Stimulated activated CD4-positive, alpha-beta T cell treated with anti-CD3 and anti-CD28 coated beads, Interleukin-4, amount 100 ng/mL, for 4 hours (primary cell): ENCODE measurements around the gene SPDYE4.

Experiments used
- DNase-seq, 2 experiments: peaks; one replicate each; pipeline ENCODE4 v3.0.0-alpha.2; 2020

The SPDYE4 gene

DNA sequence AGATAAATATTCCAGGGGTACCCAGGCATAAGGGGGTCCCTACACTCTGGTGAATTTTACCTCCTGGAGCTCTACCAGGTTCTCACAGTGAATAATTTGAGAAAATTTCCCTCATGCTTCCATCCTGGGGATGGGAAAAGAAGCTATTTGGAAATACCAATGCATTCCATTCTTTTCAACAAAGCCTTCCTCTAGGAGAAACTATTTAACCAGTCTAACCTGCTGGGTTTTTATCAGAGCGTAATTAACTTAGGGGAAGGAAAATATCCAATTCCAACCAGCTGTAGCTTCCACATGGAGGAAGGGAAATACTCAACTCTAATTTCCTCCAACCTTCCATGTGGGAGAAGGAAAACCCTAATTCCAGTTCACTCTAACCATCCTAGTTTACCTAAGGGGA, 23.8 kb upstream of the SPDYE4 start:
- DNase-seq = no peak

DNA sequence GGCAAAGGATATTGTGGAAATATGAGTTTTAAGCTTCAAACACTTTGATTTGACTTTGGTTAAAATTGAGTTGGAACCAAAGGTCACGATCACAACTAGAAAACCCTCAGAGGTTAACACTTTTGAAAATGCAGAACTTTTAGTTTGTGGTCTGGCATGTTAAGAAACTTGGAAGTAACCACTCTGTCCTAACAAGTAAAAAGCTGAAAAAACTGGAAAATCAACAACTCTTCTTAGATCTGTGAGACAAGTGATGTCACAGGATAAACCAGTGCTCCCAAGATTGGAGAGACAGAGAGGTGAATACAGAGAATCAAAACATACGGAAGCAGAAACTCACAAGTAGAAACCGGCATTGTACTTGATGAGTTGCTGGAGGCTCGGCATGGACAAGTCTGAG, 23.4 kb upstream of the SPDYE4 start:
- no peak for DNase-seq

GRCh38 chr17:8776881-8777280, 18.5 kb upstream of the SPDYE4 start:
- no peak for DNase-seq

DNA sequence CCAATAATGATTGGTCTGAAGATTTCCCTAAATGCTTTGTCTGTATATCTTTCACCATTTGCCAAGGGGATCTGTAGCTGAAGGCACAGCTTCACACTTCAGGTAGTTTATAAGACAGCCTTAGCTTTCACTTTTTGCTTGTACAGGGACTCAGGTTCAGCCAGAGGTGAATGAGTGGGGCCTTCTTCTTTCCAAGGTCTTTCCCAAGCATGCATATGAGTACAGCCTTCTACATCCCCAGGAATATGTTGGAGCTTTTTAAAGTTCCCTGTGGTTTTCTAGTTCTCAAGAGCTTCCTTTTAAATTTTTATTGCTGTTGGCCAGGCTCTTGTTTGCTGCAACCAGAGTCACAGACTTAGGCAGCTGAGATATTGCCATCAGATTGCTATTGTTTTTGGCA, 17.9 kb upstream of the SPDYE4 start:
- no peak for DNase-seq

- DNase-seq = no peak
These were observed 8.4 kb upstream of the SPDYE4 start for GRCh38 chr17:8766731-8767130.

DNA sequence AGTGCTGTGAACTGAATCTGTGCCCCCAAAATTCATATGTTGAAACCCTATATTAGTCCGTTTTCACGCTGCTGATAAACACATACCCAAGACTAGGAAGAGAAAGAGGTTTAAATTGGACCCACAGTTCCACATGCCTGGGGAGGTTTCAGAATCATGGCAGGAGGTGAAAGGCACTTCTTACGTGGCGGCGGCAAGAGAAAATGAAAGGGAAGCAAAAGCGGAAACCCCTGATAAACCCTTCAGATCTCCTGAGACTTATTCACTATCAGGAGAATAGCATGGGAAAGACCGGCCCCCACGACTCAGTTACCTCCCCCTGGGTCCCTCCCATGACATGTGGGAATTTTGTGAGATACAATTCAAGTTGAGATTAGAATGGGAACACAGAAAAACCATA, 3.7 kb upstream of the SPDYE4 start:
- no peak for DNase-seq

- DNase-seq = no peak
These were observed 1.2 kb downstream of the SPDYE4 start for GRCh38 chr17:8757189-8757588.

DNA sequence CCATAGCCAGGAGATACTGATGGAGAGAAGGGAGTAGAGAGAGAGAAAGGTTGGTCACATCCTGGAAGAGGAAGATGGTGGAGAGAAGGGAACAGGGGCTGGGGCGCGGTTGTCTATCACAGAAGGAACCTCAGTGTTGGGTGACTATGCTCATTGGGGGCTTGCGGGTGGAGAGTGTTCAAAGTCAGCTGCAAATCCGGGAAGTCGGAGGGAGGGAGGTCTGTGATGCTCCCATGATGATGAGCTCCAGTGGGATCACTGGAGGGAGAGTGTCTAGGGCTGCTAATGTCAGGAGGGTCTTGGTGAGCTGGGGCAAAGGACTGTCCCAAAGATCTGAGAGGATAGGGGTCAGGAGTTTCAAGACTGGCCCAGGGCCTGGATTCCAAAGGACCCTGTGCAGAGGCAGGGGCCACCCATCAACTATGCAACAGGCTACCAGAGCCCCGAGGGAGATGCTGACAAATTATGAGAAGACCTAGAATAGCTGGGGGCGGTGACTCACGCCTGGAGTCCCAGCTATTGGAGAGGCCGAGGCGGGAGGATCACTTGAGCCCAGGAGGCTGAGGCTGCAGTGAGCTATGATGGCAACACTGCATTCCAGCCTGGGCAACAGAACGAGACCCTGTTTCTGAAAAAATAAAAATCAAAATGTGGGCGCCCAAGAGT, 2.6 kb downstream of the SPDYE4 start:
- DNase-seq = no peak

DNA sequence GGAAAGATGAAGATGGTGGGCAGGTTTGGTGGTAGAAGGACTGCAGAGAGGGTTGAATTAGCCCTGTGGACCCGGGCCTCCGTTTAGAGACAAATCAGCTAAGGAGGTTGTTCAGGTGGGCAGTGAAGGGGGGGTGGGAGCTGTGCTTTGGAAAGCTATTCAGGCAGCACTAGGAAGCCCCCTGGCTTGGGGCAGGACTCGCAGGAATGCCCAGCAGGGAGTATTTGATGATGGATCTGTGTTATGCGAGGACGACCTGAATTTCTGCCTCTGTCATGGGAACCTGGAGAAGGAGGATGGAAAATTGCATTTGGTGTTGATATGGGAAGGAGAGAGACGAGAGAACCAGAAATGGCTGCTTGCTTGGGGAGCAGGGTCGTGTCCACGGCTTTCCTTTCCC, 3.5 kb downstream of the SPDYE4 start:
- DNase-seq = no peak

DNA sequence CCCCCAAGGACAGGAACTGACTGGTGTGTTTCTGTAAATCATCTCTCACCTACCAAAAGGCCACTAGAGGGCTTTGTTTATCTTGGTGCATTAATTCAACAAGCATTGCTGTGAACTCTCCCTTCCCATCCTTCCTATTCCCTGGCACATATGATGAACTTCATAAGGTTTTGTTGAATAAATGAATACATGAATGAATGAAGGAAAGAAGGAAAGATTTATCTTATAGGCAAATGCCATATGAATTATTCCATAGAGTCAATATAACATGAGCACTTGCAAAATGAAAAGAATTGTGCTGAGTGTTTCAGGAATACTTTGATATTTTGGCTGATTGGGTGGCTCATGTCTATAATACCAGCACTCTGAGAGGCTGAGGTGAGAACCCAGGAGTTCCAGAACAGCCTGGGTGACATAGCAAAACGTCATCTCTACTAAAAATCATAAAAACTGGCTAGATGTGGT, 4.3 kb downstream of the SPDYE4 start:
- no peak for DNase-seq

DNA sequence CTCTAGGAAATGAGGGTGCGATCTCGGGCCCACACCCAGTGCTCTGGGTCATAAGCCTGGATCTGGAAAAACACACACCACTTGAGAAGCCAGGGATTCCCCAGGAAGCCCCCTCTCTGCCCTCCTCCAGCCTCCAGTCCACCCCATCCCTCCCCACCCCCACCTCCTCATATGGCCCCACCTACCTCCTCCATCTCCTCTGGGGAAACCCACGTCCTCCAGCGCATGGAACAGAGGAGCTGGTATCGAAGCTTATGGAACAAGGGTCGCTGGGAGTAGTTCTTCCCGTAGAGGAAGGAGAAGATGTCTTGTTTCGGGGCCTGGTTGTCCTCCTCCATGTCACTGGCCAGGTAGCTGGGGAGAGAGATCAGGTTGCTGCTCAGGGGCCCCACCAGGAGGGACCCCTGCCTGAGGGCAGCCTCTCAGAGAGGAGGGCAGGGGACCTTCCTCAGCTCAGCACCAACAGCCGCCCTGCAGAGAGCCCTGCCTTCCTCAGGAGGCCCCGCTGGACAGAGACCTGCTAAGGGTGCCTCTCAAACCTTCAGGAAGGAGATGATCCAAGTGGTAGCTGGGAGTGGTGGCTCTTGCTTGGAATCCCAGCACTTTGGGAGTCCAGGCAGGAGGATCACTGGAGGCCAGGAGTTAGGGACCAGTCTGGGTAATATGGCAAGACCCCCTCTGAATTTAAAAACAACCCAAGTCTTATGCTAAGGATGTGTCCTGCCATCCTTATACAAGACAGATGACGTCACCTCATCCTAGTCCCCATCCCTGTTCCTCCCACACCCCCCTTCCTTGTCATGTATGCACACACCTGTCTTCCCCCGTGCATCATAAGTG, 5.0 kb downstream of the SPDYE4 start:
- no peak for DNase-seq

DNA sequence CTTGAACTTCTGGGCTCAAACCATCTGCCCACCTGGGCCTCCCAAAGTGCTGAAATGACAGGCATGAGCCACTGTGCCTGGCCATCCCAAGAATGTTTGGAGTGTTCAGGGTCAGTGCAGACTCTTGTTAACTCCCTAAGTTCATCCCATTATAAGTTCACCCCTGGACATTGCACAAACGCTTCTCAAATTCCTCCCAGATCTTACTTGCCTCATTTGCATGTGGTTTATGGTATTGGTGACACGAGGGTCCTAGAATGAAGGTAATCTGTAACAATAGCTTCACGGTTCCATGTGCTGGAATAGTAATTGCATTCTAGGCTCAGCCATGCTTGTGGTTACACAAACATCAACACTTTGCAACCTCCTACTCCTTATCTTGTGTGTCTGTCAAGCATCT, 8.7 kb downstream of the SPDYE4 start:
- DNase-seq = no peak

DNA sequence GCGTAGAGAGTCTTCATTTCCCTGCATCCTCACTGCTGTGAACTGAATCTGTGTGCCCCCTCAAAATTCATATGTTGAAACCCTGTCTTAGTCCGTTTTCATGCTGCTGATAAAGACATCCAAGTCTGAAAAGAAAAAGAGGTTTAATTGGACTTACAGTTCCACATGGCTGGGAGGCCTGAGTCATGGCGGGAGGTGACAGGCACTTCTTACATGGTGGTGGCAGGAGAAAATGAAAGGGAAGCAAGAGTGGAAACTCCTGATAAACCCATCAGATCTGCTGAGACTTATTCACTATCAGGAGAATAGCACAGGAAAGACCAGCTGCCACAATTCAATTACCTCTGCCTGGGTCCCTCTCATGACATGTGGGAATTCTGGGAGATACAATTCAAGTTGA, 10.6 kb downstream of the SPDYE4 start:
- no peak for DNase-seq

- DNase-seq = no peak
These were observed 11.7 kb downstream of the SPDYE4 start for GRCh38 chr17:8746501-8747236.

GRCh38 chr17:8745586-8746500, 12.5 kb downstream of the SPDYE4 start:
- peak; percentile 64 to 83 for DNase-seq

- no peak for DNase-seq
These were observed 14.1 kb downstream of the SPDYE4 start for GRCh38 chr17:8744086-8744785.

GRCh38 chr17:8742819-8743218, 15.5 kb downstream of the SPDYE4 start:
- no peak for DNase-seq

DNA sequence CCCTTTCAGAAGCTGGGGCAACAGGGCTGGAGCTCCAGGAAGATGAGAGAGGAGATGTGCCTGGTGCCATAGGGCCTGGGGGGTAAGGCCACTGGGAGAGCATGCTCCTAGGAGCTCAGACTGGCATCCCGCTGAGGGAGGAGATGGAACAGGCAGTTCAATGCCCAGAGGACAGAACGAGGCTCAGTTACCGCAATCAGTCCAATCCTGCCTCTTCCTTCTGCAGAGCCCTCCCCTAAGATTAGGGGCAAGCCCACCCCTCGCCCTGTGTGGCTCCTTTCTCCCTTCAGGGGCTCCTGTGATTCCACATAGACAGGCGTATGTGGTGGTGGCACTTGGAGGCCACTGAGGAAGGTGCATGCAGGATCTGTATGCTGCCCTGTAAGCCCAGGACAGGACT, 16.1 kb downstream of the SPDYE4 start:
- DNase-seq = no peak

GRCh38 chr17:8741771-8742170, 16.6 kb downstream of the SPDYE4 start:
- DNase-seq = no peak

DNA sequence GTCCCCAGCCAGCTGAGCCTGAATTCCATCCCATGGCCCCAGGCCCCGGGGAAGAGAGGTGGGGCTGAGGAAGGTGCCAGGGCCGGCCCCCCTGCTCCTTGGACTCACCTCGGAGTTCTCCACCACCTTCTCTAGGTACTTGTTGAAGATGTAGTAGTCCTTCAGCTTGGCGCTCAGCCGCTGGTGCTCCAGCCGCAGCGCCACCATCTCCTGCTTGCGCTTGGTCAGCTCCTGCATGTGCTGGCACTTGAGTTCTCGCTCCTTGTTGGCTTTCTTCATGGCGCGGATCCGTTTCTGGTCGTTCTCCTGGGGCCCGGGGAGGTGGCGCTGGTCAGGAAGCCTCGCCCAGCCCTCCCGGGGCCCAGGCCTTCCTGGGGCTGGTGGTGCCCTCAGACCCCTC, 17.0 kb downstream of the SPDYE4 start:
- DNase-seq = no peak

DNA sequence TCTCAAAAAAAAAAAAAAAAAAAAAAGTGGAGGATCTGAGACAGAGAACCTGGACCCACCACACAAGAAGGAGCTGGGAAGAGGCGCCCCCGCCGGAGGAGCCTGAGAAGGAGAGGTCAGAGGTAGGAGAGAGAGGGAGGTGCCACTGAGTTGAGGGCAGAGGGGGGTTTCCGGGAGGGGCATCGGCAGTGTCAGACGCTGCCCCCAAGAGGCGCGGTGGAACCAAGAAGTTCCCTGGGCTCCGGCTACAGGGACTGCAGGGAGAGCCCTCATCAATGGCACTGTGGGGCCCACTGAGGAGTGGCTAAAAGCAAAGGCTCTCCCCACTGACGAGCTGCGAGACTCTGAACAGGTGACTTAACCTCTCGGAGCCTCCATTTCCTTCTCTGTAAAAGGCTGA, 17.9 kb downstream of the SPDYE4 start:
- DNase-seq = peak; percentile 18 to 40

DNA sequence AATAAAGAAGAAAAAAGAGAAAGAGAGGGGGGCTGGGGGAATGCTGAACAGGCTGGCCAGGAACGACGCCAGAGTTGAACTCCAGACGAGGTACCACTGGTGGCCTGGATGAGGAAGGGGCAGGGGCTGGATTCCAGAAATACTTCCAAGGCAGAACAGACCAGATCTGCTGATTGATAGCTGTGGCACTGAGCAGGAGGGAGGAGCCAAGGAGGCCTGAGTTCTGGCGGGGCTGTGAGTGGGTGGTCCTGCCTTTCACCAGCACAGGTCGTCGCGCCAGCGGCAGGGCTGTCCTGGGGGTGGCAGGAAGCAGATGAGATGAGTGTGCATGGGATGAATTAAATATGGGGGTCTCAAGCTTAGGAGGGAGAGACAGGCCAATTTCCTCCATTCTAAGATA, 19.2 kb downstream of the SPDYE4 start:
- DNase-seq = no peak
